Upper lobe of right lung (tissue), 1 donor: ENCODE data around the gene MITF. TPM values are rescaled to one million over a fixed set of nuclear protein-coding genes. Genes with fewer than 3 reads are reported as not detected.

Experiments used
- ATAC-seq: fragments of 200-7000 bp; cut with Tn5 transposase; one replicate; pipeline ENCODE4 v1.9.1; 2020; ENCODE audit warnings: mild to moderate bottlenecking, moderate library complexity
- DNase-seq: peaks from one replicate; pipeline ENCODE4 v3.0.0-alpha.2; 2020
- H3K27ac ChIP-seq: fragments of 200-600 bp; one replicate; pipeline ENCODE4 v1.8.0; 2022
- H3K27me3 ChIP-seq: fragments of 200-600 bp; one replicate; pipeline ENCODE4 v1.8.0; 2022; ENCODE audit warnings: mild to moderate bottlenecking
- H3K36me3 ChIP-seq: fragments of 200-600 bp; one replicate; pipeline ENCODE4 v1.8.0; 2022
- H3K4me1 ChIP-seq: fragments of 200-600 bp; one replicate; pipeline ENCODE4 v1.8.0; 2022
- H3K4me3 ChIP-seq: fragments of 200-600 bp; one replicate; pipeline ENCODE4 v1.8.0; 2022; ENCODE audit warnings: mild to moderate bottlenecking
- H3K9me3 ChIP-seq: fragments of 200-600 bp; one replicate; pipeline ENCODE4 v1.8.0; 2022
- intact Hi-C: fragments of 100-400 bp; cut with DNase I; formaldehyde crosslinking; loops from one replicate; pipeline ENCODE4 v1.11.0; 2022
- total RNA-seq: library from RNA; stranded (reverse); fragmentation: NEBNext Ultra II Directional; extraction: Animal tissue kit (Norgen Biotek cat#: 25700); gene quantifications from one replicate; pipeline ENCODE4 v1.2.1, GENCODE V29; 2021
- TF ChIP-seq, protein P1 (sequence below): fragments of 200-600 bp; IDR thresholded peaks from one replicate; pipeline ENCODE4 v1.8.0; 2022; ENCODE audit warnings: antibody characterized with exemption
- donor health status: DM: no; HTN: yes; CAD: no; lungs with severe emphysema.

The MITF gene
- total RNA-seq, 1 donor from 2014 or later, result 29.5 TPM

DNA sequence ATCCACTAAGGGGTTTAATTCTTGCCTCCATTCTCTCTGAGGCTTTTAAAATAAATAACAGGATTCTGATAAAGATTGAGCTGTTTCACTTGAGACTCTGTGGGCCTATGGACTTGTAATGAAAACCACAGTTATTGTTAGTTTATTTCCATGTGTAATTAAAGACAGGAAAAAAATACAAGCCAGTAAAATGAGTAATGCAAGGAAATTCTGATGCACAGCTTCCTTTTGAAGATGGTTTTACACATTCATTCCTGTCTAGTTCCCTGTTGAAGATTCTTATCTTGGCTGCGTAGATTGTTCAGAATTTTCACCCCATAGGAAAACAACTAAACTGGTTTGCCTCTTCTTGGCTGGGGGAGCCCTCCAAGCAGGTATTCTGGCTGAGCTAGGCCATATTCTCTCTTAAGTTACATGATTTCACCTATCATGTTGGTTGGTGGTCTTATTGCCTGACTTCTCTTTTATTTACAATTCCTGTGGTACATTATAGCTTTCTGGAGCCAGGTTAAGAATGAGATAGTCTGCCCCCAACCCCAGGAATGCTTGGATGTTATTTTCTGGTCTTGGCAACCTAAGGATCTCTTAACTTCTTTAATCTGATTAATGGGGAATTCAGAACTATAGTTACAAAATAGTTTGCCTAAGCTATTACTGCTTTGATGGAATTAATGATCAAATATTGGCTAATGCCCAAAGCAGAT, 67.6 kb downstream of the MITF start:
- Histone ChIP-seq H3K4me1 (no peaks in the 10 kb centered on the region), H3K36me3 (no peaks in the 10 kb centered on the region), H3K27me3 (no peaks in the 10 kb centered on the region), H3K9me3 (no peaks in the 10 kb centered on the region), H3K27ac (no peak overlapping the region), H3K4me3 (no peak overlapping the region)
- ATAC-seq, result no peak
- TF ChIP-seq, protein P1, sequence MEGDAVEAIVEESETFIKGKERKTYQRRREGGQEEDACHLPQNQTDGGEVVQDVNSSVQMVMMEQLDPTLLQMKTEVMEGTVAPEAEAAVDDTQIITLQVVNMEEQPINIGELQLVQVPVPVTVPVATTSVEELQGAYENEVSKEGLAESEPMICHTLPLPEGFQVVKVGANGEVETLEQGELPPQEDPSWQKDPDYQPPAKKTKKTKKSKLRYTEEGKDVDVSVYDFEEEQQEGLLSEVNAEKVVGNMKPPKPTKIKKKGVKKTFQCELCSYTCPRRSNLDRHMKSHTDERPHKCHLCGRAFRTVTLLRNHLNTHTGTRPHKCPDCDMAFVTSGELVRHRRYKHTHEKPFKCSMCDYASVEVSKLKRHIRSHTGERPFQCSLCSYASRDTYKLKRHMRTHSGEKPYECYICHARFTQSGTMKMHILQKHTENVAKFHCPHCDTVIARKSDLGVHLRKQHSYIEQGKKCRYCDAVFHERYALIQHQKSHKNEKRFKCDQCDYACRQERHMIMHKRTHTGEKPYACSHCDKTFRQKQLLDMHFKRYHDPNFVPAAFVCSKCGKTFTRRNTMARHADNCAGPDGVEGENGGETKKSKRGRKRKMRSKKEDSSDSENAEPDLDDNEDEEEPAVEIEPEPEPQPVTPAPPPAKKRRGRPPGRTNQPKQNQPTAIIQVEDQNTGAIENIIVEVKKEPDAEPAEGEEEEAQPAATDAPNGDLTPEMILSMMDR, result no peak
- no peak for DNase-seq
- intact Hi-C loops, result no loop called here

DNA sequence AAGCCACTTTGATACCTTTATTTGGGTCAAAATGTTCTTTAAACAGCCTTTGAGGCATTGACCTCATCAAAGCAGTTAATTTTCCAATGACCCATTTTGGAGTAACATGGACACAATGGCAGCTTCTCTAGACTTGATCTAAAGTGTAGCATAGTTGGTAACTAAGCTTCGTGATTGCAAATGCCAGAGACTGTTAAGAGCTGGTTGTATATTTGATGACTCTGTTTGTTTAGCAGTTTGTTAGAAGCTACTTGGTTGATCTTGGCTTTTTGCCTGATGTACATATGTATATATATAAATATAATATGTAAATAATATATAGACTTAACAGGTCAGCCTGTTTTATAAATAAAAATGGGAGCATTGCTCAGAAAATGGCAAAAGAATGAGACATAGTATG, 68.4 kb downstream of the MITF start:
- no peaks in the 10 kb centered on the region for H3K36me3 ChIP-seq
- no peaks in the 10 kb centered on the region for H3K9me3 ChIP-seq
- H3K27ac ChIP-seq, result no peak overlapping the region
- ATAC-seq, result no peak
- intact Hi-C loops, result no loop called here
- TF ChIP-seq, protein P1, result no peak
- no peak for DNase-seq
- no peaks in the 10 kb centered on the region for H3K4me1 ChIP-seq
- H3K27me3 ChIP-seq, result no peaks in the 10 kb centered on the region
- no peak overlapping the region for H3K4me3 ChIP-seq

DNA sequence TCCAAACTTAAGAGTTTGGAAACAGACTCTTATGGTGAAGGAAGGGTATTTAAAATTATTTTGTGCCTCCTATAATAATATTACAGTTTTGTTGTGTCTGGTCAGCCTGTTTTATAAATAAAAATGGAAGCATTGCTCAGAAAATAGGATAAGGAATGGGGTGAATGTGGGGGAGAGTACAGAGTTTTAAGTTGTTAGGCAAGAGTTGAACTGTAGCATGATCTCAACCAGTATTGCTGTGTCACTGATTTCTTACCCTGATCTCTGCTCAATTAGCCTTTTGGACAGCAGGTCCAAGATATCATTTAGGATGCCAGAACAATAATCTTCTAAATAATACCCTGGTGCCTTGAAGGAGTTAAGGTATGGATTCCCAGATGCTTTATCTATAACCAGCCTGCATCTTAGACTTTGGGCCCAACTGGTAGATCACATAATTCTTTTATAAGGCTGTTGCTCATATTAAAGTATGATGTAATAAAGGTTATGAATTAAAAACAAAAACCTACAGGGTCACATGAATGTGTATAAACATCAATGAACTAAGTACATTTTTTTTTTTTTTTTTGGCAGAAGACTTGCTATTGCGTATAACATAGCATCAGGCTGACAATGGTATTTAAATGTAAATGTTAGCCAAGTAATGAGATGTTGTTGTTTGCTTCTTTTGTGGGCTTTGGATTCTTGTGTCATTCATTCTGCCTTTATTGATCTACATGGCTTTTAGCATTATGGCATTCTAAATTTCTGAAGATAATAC, 70.0 kb downstream of the MITF start:
- DNase-seq, result no peak
- H3K4me1 ChIP-seq, result no peaks in the 10 kb centered on the region
- TF ChIP-seq, protein P1, result no peak

DNA sequence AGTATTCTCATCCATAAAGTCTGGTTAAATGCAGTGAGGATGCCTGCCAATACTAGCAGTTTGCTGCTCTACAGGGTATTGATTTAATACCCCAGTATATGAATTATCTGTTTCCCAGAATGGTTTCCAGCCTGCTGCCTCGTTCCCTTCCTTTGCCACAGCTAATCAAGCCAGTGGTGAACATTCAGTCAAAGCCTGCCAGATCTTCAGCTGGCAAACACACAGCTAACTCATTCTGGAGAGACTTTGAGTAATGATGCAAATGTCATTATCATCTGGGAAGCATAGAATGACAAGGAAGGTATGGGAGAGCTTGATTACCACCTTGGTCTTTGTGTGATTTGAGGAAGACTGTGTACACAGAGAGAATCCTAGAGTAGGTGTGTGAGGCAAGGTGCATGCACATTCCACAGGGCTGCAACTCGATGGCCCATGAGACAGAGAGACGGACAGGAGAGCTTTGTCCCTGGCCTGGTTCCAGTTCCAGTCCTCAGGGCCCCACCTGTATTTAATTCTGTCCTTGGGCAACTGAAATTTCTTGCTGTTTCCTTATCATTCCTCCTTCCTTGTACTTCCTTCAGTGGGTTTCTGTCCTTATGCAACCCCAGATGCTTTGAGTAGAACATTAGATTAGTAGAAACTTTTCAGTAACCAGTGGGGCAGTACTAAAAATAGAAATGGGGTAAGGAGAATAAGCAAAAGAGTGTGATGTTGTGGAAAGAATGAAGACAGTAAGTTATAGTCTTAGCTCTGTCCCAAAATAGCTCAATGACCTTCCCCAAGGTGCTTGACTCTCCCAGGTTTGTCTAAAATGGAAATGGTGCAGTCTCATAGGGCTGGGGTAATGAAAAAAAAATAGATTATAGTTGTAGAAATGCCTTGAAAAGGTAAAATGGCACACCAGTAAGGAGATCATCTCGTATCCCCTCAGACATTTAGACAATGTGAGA, 72.5 kb downstream of the MITF start:
- H3K4me1 ChIP-seq, result no peaks in the 10 kb centered on the region
- no peak for DNase-seq
- no peaks in the 10 kb centered on the region for H3K36me3 ChIP-seq
- no peak overlapping the region for H3K27ac ChIP-seq
- H3K4me3 ChIP-seq, result no peak overlapping the region
- TF ChIP-seq, protein P1, result no peak
- H3K27me3 ChIP-seq, result no peaks in the 10 kb centered on the region
- intact Hi-C loops, result no loop called here
- peak; percentile 46 for ATAC-seq
- H3K9me3 ChIP-seq, result no peaks in the 10 kb centered on the region

More for the DNA sequence above, 70.0 kb downstream of the MITF start:
- Histone ChIP-seq H3K9me3 (no peaks in the 10 kb centered on the region), H3K4me3 (no peak overlapping the region), H3K27ac (no peak overlapping the region), H3K36me3 (no peaks in the 10 kb centered on the region), H3K27me3 (no peaks in the 10 kb centered on the region)
- ATAC-seq, result no peak
- intact Hi-C loops, result no loop called here

DNA sequence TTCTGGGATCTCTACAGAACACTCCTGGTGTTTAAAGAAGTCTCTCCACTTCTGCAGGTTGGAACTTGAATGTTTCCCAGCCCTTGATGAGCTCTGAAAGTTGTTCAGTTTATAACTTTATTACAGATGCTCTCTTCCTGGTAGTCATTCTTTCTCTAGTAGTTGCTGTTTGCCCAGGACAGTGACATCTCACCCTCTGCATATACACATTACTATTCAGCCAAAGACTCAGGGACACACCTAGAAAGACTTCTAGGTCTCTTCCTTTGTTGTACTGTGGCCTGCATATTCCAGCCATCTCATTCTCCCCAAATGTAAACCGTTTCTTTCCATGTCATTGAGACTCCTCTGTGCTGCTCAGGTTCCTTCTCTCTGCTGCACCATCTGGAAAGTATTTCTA, 76.7 kb downstream of the MITF start:
- Histone ChIP-seq H3K4me3 (no peak overlapping the region), H3K4me1 (no peaks in the 10 kb centered on the region), H3K9me3 (no peaks in the 10 kb centered on the region), H3K27me3 (no peaks in the 10 kb centered on the region), H3K27ac (no peak overlapping the region), H3K36me3 (no peaks in the 10 kb centered on the region)
- ATAC-seq, result no peak
- intact Hi-C loops, result no loop called here
- DNase-seq, result no peak
- TF ChIP-seq, protein P1, result no peak
